UCSD-AML1 (cell line): Measurements from ENCODE around the gene ARHGEF16.

Experiments used
- DNase-seq: peaks from one replicate; lab custom pipeline; 2025; ENCODE audit not compliant: unreplicated experiment; lab: John Stamatoyannopoulos, UW

The ARHGEF16 gene

GRCh38 chr1:3436451-3436850 is 18.0 kb upstream of the ARHGEF16 start:
- DNase-seq = no peak

- no peak for DNase-seq
These were observed 17.6 kb upstream of the ARHGEF16 start for GRCh38 chr1:3436901-3437300.

DNA sequence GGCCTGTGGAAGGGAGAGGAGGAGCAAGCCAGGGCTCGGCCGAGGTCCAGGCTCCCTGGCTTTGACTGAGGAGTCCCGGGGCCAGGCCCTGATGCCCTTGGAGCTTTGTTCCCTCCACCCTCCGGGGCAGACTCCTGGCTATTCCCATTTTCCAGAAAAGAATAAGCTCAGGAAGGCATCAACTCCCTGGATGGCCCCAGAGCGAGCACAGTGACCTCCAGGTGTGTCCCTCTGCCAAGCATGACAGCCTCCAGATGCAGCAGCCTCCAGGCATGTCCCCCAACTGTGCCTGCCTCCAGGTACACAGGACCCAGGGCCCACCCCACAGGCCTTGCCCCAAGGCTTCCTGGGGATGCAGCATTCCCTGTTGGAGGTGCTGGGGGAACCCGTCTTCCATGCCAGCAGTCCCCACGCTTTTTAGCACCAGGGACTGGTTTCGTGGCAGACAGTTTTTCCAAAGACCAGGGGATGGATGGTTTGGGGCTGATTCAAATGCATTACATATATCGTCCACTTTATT is 15.7 kb upstream of the ARHGEF16 start:
- no peak for DNase-seq

DNA sequence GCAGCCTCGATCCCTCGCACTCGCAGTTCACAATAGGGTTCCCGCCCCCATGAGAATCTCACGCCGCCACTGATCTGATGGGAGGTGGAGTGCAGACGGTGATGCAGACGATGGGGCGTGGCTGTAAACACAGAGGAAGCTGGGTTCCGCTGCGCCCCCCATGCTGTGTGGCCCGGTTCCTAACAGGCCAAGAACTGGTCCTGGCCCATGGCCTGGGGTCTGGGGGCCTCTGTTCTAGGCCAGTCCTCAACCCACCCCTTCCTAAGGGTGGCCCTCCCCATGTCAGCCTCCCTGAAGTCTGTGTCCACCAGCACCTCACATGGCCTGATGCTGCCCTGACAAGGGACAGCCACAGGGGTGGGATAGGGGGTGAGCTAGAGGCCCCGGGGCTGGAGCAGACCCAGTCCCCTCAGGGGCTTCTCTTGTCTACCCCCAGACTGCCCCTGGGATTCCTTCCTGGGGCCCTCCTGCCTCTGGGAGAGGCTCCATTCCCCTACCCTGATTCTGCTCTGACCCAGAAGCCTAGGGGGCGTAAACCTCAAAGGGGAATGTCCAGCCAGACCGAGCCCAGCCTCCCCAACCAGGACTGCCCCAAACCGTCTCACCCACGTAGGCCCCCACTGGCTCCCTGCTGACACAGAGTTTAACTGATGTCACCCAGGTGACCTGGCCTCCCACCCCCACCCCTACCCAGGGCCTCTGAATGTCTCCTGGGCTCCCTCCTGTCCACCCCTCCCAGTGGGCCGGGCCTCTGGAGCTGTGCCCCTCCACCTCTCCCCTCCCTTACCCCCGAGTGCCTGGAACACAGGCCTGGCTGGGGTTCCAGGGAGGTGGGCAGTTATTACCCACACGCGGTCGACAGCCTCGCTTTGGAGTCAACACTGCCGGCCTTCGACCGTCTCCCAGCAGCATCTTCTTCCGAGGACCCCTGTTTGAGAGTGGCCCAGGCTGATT is 14.8 kb upstream of the ARHGEF16 start:
- DNase-seq = no peak

- DNase-seq = no peak
These were observed 14.2 kb upstream of the ARHGEF16 start for GRCh38 chr1:3440300-3440681.

- DNase-seq = no peak
These were observed 13.6 kb upstream of the ARHGEF16 start for GRCh38 chr1:3440711-3441409.

DNA sequence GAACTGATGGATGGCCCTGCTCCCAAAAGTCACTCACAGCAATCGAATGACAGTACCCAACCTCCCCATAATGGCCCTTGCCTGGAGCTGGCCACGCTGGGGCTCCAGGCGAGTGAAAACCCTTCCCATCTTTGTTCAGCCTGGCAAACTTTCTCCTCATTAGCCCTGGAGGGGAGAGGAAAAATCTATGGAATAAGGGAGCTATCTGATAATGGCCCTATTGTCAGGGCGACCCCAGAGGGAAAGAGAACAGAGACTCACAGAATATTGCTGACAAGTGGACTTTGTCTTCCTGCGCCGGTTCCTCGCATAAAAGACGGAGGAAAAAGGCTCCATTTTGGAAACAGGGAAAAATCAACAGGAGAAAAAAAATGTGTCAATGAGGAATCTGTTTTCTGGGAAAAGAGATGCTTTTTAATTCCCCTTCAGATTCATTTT is 13.0 kb upstream of the ARHGEF16 start:
- no peak for DNase-seq

DNA sequence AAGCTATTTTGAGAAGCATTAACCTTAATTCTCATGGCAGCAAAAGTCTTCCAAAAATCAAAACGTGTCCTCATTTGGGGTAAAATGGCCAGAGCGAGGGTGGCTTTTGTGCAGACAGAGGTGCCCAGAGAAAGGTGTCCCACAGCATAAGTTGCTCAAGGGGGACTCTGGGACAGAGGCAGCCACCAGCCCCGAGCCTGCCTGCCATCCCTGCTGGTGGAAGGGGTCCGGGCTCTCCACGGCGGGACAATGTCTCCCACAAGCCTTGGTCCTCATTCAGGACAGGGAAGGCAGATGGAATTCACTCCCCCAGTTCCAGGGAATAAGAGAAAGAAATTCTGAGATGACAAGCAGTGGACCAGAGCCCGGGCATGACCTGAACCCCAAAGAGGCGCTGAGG is 12.6 kb upstream of the ARHGEF16 start:
- no peak for DNase-seq

DNA sequence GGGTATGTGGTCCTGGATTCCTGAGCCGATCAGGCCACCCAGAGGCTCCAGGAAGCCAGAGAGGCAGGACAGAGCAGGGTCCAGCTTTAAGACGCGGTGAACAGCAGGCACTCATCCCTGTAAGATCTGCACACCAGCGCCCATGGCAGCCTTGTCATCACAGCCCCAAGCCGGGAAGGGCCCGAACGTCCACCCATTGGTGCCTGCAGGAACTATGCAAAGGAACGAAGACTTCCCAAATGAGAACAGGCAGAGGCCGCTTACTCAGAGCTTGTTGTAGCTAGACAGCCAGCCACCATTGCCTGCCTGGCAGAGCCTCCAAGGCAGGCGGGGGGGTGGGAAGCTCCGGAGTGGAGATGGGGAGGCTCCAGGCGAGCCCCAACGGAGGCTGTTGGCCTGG is 12.1 kb upstream of the ARHGEF16 start:
- no peak for DNase-seq

- DNase-seq = no peak
These were observed 11.6 kb upstream of the ARHGEF16 start for GRCh38 chr1:3442901-3443300.

- no peak for DNase-seq
These were observed 10.7 kb upstream of the ARHGEF16 start for GRCh38 chr1:3443807-3444206.

DNA sequence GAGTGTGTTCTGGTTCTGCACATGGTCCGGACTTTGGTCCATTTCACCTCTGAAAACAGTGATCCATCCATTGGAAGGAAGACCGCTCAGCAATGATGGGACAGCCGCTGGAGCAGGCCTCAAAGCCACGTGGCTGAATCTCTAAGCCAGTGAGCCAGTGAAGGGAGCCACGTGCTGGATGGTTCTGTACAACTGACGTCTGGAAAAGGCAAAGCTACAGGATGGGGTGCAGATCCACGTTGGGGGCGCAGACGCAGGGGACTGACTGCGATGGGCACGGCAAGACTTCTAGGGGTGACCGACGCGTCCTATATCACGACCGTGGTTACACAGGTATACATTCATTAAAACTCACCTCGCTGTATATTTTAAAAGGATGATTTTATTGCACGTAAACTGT is 10.2 kb upstream of the ARHGEF16 start:
- DNase-seq = no peak

- no peak for DNase-seq
These were observed 9.7 kb upstream of the ARHGEF16 start for GRCh38 chr1:3444736-3445135.

DNA sequence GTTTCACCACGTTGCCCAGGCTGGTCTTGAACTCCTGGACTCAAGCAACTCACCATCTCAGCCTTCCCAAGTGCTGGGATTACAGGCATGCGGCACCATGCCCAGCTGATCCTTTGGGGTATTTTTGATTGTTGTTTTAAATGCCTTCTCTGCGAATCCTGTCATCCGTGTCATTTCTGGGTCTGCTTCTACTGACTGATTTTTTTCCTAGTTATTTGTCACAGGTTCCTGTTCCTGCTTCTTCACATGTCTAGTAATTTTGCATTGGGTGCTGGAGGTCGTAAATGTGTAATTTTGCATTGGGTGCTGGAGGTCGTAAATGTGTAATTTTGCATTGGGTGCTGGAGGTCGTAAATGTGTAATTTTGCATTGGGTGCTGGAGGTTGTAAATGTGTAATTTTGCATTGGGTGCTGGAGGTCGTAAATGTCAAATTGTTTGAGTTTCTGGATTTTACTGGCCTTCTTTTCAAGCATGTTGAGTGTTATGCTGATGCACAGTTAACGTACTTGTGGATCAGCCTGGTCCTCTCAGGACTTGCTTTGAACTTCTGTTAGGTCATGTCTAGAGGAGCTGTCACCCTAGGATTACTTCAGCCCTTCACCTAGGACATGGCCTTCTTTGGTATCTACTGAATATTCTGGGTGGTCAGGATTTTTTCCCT is 4.1 kb upstream of the ARHGEF16 start:
- no peak for DNase-seq

- DNase-seq = no peak
These were observed 3.5 kb upstream of the ARHGEF16 start for GRCh38 chr1:3450983-3451382.

DNA sequence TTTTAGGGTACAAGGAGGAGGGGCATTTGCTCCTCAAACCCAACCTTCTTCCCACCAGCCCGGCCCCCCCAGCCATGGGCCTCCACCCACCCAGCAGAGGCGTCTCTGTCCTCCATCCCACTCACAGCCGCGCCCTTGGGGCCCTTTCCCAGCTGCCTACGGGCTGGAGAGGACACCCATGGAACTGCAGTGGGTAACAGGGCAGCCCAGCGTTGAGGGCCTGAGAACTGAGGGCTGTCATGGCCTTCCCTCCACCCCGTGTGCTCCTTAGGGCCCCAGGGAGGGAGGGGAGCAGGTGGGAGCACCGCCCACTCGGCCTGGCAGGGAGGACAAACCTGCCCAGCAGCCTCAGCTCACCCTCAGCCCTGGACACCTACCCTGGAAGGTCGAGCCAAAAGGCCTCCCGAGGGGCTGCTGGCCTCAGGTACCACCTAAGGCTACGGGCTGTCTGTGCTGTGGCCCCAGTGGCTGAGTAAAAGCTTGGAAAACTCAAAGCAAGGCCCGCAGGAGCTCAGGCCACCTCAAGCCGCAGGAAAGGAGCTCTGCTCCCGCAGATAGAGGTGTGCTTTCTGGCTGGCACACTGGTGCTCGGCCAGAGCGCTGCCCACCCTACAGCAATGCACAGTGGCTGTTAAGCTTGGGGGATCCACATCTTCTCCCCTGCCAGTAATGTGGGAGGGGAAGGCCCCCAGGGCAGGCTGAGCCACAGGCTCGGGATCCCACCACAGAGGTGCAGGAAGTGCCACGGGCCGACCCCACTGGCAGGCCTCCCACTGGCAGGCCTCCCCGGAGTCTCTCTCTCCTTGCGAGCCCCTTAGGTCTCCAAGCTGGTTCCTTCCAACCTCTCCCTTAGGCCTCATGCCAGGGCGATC is 2.2 kb upstream of the ARHGEF16 start:
- DNase-seq = no peak

- no peak for DNase-seq
These were observed 1.6 kb upstream of the ARHGEF16 start for GRCh38 chr1:3452866-3453175.

GRCh38 chr1:3453203-3453761 is 1.2 kb upstream of the ARHGEF16 start:
- DNase-seq = peak; percentile 75

DNA sequence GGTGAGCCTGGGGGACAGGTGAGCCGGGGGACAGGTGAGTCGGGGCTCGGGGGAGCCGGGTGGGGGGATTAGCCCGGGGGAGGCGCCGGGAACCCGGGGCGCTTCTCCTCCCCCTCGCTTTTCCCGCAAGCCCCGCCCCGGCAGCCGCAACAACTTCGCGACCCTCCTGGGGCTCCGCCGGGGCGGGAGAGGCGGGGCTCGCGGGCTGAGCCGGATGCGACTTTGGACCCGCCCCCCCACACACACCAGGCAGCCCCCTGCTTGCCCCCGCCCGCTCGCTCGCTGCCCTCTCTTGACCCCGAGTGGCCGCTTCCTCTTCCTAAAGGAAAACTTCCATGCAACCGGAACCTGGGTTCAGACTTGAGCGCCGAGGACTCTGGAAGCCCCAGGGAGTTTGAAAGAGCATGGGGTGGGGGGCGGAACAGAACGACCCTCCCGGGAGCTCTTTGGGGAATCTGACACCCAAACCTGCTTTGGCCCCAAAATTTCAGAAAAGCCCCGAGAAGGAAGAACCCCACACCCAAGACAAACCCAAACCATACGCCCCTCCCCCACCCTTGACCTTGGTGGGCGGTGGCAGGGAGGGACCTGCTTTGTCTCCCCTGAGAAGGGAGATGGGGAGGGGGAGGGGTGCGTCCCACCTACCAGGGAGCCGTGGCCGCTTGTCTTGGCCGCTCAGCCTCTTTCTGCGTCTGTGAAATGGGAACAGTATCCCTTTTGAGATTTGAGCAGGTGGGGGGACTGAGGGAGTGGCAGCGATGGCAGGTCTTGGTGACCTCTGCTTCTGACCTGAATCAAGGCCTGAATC is 550 bp downstream of the ARHGEF16 start:
- DNase-seq = peak; percentile 66
